H1 (cell line): Measurements from ENCODE around the gene GNB1L. TPM values are rescaled to one million over a fixed set of nuclear protein-coding genes. Genes with fewer than 3 reads are reported as not detected.

ENCODE experiments used
- GABPA ChIP-seq: IDR thresholded peaks from 2 replicates; pipeline ENCODE4 v1.6.1; 2011; ENCODE audit warnings: mild to moderate bottlenecking, low read length, moderate library complexity, borderline replicate concordance; ENCODE audit not compliant: insufficient read depth
- HDAC2 ChIP-seq, 2 experiments: fragments of 300-600 bp in 1 of 2; sonication (generic) in 1 of 2; IDR thresholded peaks; 2 replicates each; pipeline ENCODE4 v1.6.1; 2011 to 2012; ENCODE audit warnings: low read depth in 2 of 2, low read length in 2 of 2, mild to moderate bottlenecking in 2 of 2, moderate library complexity in 2 of 2, borderline replicate concordance in 1 of 2, inconsistent platforms in 1 of 2
- POLR2A ChIP-seq, 2 experiments: IDR thresholded peaks; 1 replicate in 1 of 2; 2 replicates in 1 of 2; pipeline ENCODE4 v1.6.1; 2011; ENCODE audit warnings: low read depth in 2 of 2, low read length in 2 of 2, mild to moderate bottlenecking in 2 of 2; ENCODE audit errors: control extremely low read depth in 1 of 2
- polyA plus RNA-seq, 7 experiments: library from polyadenylated mRNA; depleted of rRNA in 3 of 7; stranded (reverse) in 5 of 7; unstranded in 2 of 7; fragments of >200 nt in 5 of 7; fragments of 200-250 nt in 2 of 7; gene quantifications; 1 replicate in 5 of 7; 2 replicates in 1 of 7; 4 replicates in 1 of 7; pipeline versions ENCODE4 v1.2.1 to v1.2.3, GENCODE V29; 2011 to 2013; ENCODE audit warnings: missing spikeins in 2 of 7, mixed read lengths in 2 of 7
- total RNA-seq: library from RNA; stranded (reverse); fragmentation: NEBNext Ultra II Directional; extraction: Animal tissue kit (Norgen Biotek cat#: 25700); gene quantifications from 2 replicates; pipeline ENCODE4 v1.2.1, GENCODE V29; 2021
- TF ChIP-seq, protein P1 (sequence below): fragments of 300-600 bp; sonication (generic); IDR thresholded peaks from 2 replicates; pipeline ENCODE4 v1.7.1; 2012; ENCODE audit warnings: low read length, moderate library complexity, mild to moderate bottlenecking, inconsistent platforms; ENCODE audit not compliant: insufficient replicate concordance

The GNB1L gene
- total and polyA plus RNA-seq, 2 of the 8 experiments (the other 6 are each of a cell fraction or from before 2014, with no cell fraction given), result 14.0 to 15.6 TPM

DNA sequence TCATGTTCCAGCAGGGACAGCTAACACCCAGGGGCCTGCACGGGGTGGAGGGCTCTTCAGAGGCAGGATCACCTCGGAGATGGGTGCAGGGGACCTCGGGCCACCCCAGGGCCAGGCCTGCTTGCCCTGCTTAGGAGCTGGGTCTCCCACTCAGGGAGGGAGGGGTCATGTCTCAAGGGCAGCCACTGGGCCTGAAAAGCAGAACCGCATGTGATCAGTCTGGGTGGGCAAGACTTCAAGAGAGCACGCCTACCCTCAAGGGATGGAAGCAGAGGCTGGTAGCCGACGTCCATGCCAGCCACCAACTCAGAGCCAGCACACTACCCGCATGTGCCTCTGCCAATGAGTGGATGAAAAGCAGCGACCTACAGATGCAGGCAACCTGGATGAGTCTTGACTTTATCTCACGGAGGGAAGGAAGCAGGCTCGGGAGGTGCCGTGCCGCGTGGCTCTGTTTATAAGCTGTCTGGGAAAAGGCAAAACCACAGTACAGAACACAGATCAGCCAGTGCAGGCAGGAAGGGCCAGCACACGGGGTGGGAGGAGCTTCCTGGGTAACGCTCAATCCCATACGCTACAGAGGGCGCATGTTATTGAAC lies 78.1 kb downstream of the GNB1L start (continued):
- TF ChIP-seq, protein P1, sequence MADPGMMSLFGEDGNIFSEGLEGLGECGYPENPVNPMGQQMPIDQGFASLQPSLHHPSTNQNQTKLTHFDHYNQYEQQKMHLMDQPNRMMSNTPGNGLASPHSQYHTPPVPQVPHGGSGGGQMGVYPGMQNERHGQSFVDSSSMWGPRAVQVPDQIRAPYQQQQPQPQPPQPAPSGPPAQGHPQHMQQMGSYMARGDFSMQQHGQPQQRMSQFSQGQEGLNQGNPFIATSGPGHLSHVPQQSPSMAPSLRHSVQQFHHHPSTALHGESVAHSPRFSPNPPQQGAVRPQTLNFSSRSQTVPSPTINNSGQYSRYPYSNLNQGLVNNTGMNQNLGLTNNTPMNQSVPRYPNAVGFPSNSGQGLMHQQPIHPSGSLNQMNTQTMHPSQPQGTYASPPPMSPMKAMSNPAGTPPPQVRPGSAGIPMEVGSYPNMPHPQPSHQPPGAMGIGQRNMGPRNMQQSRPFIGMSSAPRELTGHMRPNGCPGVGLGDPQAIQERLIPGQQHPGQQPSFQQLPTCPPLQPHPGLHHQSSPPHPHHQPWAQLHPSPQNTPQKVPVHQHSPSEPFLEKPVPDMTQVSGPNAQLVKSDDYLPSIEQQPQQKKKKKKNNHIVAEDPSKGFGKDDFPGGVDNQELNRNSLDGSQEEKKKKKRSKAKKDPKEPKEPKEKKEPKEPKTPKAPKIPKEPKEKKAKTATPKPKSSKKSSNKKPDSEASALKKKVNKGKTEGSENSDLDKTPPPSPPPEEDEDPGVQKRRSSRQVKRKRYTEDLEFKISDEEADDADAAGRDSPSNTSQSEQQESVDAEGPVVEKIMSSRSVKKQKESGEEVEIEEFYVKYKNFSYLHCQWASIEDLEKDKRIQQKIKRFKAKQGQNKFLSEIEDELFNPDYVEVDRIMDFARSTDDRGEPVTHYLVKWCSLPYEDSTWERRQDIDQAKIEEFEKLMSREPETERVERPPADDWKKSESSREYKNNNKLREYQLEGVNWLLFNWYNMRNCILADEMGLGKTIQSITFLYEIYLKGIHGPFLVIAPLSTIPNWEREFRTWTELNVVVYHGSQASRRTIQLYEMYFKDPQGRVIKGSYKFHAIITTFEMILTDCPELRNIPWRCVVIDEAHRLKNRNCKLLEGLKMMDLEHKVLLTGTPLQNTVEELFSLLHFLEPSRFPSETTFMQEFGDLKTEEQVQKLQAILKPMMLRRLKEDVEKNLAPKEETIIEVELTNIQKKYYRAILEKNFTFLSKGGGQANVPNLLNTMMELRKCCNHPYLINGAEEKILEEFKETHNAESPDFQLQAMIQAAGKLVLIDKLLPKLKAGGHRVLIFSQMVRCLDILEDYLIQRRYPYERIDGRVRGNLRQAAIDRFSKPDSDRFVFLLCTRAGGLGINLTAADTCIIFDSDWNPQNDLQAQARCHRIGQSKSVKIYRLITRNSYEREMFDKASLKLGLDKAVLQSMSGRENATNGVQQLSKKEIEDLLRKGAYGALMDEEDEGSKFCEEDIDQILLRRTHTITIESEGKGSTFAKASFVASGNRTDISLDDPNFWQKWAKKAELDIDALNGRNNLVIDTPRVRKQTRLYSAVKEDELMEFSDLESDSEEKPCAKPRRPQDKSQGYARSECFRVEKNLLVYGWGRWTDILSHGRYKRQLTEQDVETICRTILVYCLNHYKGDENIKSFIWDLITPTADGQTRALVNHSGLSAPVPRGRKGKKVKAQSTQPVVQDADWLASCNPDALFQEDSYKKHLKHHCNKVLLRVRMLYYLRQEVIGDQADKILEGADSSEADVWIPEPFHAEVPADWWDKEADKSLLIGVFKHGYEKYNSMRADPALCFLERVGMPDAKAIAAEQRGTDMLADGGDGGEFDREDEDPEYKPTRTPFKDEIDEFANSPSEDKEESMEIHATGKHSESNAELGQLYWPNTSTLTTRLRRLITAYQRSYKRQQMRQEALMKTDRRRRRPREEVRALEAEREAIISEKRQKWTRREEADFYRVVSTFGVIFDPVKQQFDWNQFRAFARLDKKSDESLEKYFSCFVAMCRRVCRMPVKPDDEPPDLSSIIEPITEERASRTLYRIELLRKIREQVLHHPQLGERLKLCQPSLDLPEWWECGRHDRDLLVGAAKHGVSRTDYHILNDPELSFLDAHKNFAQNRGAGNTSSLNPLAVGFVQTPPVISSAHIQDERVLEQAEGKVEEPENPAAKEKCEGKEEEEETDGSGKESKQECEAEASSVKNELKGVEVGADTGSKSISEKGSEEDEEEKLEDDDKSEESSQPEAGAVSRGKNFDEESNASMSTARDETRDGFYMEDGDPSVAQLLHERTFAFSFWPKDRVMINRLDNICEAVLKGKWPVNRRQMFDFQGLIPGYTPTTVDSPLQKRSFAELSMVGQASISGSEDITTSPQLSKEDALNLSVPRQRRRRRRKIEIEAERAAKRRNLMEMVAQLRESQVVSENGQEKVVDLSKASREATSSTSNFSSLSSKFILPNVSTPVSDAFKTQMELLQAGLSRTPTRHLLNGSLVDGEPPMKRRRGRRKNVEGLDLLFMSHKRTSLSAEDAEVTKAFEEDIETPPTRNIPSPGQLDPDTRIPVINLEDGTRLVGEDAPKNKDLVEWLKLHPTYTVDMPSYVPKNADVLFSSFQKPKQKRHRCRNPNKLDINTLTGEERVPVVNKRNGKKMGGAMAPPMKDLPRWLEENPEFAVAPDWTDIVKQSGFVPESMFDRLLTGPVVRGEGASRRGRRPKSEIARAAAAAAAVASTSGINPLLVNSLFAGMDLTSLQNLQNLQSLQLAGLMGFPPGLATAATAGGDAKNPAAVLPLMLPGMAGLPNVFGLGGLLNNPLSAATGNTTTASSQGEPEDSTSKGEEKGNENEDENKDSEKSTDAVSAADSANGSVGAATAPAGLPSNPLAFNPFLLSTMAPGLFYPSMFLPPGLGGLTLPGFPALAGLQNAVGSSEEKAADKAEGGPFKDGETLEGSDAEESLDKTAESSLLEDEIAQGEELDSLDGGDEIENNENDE, result no peak
- TF ChIP-seq POLR2A (IDR thresholded peaks at IDR 0.05; ENCODE audit: control extremely low read depth in 1 of 2, low read depth in 2 of 2, low read length in 2 of 2) (no peak), HDAC2 (IDR thresholded peaks at IDR 0.05; ENCODE audit: borderline replicate concordance in 1 of 2, low read depth in 2 of 2, low read length in 2 of 2) (no peak), GABPA (no peak)
